Measurements from ENCODE around the gene ZNF385B.
"Not testable (repeated sequence)": the region's sequence is repeated elsewhere in the genome, so short reads cannot be mapped to it uniquely, and the experiment has no call there.

ZNF385B gene

DNA sequence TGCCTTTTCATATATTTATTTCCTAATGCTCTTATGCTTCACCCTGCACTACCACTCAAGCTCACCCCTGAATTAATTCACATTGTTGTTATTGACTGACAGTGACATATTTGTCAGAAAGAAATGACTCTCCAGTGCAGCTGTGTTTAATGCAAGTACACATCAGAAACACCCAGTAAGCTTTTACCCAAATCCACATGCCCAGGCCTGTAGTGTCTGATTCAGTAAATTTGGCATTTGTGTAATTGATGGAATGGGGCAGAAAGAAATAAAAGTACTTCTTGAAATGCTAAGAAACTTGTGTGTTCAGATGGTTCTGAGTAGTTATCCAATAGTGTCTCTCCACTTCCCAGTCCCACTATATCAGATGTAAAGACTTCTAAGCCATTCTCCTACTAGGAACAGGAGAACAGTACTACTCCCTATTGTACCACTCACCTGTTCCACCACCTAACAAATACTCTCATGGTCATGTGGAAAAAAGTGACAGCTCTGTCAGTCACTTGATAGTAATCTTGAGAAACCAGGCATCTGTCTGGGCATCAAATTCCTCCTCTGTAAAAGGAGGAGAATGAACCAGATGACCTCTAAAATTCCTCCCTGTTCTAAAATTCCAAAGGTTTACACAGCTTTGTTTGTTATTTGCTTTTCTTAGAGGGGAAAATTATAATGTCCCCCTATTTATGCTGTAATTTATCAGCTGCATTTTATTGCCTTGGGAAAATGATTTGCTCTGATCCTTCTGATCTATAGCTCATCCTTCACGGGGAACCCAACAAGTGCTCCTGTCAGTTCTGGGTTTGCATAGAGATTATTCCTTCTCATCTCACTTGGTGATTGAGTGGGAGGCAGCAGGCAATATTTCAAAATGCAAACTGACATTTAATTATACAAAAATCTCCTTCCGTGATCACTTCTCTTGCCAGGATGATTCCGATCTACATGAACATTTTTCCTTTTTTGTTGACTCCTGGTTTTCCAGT lies 70.9 kb downstream of the ZNF385B start:
- no peak for DNase-seq (ENCODE audit: low spot score)
- TF ChIP-seq, protein P1, sequence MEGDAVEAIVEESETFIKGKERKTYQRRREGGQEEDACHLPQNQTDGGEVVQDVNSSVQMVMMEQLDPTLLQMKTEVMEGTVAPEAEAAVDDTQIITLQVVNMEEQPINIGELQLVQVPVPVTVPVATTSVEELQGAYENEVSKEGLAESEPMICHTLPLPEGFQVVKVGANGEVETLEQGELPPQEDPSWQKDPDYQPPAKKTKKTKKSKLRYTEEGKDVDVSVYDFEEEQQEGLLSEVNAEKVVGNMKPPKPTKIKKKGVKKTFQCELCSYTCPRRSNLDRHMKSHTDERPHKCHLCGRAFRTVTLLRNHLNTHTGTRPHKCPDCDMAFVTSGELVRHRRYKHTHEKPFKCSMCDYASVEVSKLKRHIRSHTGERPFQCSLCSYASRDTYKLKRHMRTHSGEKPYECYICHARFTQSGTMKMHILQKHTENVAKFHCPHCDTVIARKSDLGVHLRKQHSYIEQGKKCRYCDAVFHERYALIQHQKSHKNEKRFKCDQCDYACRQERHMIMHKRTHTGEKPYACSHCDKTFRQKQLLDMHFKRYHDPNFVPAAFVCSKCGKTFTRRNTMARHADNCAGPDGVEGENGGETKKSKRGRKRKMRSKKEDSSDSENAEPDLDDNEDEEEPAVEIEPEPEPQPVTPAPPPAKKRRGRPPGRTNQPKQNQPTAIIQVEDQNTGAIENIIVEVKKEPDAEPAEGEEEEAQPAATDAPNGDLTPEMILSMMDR (IDR thresholded peaks at IDR 0.05; ENCODE audit: extremely low read depth, missing control alignments): no peak

DNA sequence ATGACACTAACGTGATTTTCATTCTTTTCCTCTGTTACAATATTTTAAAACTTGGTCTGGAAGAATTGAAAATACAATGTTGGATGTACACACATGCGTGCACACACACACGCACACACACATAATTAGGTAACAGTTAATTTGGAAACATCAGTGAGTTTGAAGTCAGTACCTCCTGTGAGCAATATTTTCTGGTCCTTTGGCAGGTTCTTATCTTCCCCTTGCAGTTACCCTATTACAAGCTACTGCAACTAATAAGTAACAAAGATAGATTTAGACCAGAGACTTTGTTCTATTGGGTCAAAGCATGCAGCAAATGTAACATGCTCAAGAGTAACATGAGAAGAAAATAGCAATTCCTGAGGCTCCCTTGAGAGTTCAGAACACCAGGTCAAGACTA lies 73.3 kb downstream of the ZNF385B start:
- TF ChIP-seq, protein P1 (IDR thresholded peaks at IDR 0.05; ENCODE audit: extremely low read depth, missing control alignments): no peak
- DNase-seq (ENCODE audit: low spot score): no peak

DNA sequence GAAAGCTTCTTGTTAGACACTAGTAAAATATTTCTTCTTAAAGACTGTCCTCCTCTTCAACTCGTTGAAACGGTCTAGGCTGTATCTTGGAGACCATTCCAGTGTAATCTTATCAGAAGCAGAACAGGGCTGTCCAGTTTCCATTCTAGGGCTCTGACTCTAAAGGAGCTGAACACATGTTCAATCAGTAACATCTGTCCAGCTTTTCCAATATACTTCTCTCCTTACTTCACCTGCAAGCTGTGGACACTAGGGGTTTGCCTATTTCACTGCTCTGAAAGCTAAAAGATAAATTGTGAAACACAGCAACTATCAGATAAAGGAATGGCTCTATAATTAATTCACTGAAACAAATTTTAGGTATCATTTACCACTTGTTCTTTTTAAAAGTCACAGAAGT lies 73.8 kb downstream of the ZNF385B start:
- TF ChIP-seq, protein P1 (IDR thresholded peaks at IDR 0.05; ENCODE audit: extremely low read depth, missing control alignments): no peak
- DNase-seq (ENCODE audit: low spot score): no peak

DNA sequence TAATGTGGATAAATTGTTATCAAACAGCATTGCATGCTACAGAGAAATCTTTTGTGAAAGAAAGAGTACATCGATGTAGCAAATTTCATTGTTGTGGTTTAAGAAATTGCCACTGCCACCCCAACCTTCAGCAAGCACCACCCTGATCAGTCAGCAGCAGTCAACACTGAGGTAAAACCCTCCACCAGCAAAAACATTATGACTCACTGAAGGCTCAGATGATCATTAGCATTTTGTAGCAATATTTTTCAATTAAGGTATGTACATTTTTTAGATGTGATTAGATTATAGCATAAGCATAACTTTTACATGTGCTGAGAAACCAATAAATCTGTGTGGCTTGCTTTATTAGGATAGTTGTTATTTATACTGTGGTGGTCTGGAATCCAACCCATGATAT lies 75.5 kb downstream of the ZNF385B start:
- DNase-seq (ENCODE audit: low spot score): no peak

DNA sequence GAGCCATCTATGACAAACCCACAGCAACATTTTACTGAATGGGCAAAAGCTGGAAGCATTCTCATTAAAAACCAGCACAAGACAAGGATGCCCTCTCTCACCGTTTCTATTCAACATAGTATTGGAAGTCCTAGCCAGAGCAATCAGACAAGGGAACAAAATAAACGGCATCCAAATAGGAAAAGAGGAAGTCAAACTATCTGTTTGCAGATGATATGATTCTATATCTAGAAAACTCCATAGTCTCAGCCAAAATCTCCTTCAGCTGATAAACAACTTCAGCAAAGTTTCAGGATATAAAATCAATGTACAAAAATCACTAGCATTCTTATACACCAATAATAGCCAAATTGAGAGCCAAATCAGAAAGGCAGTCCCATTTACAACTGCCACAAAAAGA lies 79.1 kb downstream of the ZNF385B start:
- DNase-seq (ENCODE audit: low spot score): not testable (repeated sequence)

More for the DNA sequence above, 75.5 kb downstream of the ZNF385B start:
- TF ChIP-seq, protein P1 (IDR thresholded peaks at IDR 0.05; ENCODE audit: extremely low read depth, missing control alignments): no peak

DNA sequence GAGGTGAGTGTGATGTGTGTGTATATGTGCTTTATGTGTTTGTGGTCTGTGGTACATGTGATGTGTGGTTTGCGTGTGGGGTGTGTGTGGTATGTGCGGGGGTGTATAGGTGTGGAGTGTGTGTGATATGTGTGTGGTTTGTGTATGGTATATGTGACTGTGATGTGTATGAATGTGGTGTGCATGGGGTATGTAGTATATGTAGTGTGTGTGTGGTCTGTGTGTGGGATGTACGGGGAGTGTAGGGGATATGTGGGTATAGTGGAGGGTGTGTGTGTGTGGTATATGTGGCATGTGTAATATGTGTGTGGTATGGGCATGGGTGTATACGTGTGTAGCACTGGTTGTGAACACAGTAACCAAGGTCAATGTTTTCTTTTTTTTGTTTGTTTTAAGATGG lies 87.4 kb downstream of the ZNF385B start:
- no peak for DNase-seq (ENCODE audit: low spot score)
- TF ChIP-seq, protein P1 (IDR thresholded peaks at IDR 0.05; ENCODE audit: extremely low read depth, missing control alignments): no peak

DNA sequence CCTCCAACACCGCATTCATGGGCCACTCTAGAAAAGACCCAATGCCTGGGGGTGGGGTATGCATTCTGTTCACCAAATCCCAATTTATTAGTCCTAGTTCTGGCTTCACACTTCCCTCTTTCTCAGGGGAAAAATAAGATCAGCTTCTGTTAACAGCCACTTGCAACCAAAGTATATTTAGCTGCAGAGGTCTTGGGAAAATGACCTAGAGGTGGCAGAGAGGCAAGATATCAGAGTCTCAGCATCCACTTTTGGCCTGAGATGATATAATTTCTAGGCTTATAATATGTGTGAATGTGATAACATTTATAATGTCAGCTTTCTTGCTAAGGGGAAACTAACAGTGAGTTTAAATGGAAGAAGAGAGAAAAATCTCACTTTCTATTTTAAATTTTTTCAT lies 89.1 kb downstream of the ZNF385B start:
- TF ChIP-seq, protein P1 (IDR thresholded peaks at IDR 0.05; ENCODE audit: extremely low read depth, missing control alignments): no peak
- DNase-seq (ENCODE audit: low spot score): no peak

DNA sequence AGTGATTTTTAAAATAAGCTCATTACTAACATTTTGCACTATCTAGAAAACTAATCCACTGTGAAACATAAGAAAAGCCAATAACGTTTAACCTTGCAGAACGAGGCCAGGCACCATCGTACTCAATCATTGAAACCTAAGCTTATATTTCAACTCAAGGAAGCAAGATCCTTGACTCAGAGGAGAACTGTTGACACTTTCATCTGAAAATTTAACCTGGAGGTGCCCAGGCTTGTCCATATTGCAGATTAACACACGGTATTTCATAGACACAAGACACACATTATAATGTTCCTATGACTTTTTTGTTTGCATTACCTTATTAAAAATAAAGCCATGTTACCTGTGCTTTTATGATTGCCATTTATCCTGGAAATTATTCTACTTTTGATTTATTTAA lies 89.6 kb downstream of the ZNF385B start:
- no peak for DNase-seq (ENCODE audit: low spot score)
- TF ChIP-seq, protein P1 (IDR thresholded peaks at IDR 0.05; ENCODE audit: extremely low read depth, missing control alignments): no peak

Data from GM20000 (cell line).